Jurkat, Clone E6-1 (cell line): ENCODE data around the gene SAMD14.

Experiments used
- DNase-seq: peaks from one replicate; pipeline ENCODE4 v3.0.0-alpha.2; 2011; ENCODE audit warnings: low read depth, low spot score
- H3K4me3 ChIP-seq: 2 replicates; pipeline ENCODE4 v1.5.1; 2011; ENCODE audit warnings: mild to moderate bottlenecking, low read length, control low read depth, moderate library complexity

The SAMD14 gene

DNA sequence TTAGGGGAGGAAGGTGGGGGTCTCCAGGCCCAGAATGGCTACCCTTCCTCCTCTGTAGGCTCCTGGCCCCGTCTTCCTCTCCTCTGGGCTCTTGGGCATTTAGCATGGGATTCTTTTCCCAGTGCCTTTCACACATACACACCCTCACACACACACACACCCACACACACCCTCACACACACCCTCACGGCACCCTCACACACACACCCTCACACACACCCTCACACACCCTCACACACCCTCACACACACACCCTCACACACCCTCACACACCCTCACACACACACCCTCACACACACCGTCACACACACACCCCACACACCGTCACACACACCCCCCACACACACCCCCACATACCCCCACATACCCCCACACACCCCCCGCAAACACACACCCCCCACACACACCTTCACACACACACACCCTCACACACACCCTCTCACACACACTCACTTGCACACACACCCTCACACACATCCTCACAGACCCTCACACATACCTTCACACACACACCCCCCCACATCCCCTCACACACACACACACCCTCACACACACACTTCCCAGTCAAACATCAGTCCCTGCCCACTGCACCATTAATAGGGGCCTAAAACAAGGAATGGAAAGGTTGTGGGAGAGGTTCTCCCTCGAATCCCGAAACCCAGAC, 36.7 kb upstream of the SAMD14 start:
- H3K4me3 ChIP-seq: no peak overlapping the region
- no peak for DNase-seq

- no peak for DNase-seq
- H3K4me3 ChIP-seq: no peak within 1 kb of the TSS
These were observed 36.0 kb upstream of the SAMD14 start, which contains the start of gene SGCA for GRCh38 chr17:50165867-50166517. TSS of gene SGCA (plus strand) at chr17:50166005. CDS start at chr17:50166041, 36 bp downstream.

GRCh38 chr17:50165466-50165865, 35.5 kb upstream of the SAMD14 start:
- H3K4me3 ChIP-seq: no peak overlapping the region
- no peak for DNase-seq

DNA sequence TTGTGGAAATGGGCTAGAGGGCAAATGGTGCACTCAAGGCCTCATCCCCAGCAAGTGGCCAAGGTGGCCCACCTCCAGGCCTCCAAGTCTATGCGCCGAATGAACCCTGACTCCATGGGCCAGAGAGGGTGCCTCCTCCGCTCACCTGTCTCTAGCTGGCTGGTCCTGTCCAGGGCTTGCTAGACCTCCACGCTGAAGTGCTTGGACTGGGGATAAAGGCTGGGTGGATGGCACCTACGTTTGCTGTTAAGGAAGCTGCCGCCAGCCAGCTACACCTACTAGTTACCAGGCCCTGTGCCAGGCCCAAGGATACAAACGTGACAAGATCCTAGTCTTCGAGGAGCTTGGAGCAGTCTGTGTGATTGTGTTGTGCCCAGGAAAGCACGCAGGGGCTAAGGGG, 35.1 kb upstream of the SAMD14 start:
- no peak for DNase-seq
- H3K4me3 ChIP-seq: no peak overlapping the region

DNA sequence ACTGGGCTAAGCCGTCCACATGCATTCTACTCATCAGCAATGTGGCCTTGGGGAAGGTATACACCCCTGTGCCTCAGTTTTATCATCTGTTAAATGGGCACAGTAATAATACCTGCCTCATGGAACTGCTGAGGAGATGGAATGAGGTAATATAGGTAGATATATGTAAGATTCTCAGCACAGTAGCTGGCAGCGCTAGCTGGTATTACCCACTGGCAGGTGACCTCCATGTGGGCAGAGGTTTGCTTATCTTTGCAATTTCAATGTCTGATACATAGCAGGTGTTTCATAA, 34.7 kb upstream of the SAMD14 start:
- no peak overlapping the region for H3K4me3 ChIP-seq
- no peak for DNase-seq

DNA sequence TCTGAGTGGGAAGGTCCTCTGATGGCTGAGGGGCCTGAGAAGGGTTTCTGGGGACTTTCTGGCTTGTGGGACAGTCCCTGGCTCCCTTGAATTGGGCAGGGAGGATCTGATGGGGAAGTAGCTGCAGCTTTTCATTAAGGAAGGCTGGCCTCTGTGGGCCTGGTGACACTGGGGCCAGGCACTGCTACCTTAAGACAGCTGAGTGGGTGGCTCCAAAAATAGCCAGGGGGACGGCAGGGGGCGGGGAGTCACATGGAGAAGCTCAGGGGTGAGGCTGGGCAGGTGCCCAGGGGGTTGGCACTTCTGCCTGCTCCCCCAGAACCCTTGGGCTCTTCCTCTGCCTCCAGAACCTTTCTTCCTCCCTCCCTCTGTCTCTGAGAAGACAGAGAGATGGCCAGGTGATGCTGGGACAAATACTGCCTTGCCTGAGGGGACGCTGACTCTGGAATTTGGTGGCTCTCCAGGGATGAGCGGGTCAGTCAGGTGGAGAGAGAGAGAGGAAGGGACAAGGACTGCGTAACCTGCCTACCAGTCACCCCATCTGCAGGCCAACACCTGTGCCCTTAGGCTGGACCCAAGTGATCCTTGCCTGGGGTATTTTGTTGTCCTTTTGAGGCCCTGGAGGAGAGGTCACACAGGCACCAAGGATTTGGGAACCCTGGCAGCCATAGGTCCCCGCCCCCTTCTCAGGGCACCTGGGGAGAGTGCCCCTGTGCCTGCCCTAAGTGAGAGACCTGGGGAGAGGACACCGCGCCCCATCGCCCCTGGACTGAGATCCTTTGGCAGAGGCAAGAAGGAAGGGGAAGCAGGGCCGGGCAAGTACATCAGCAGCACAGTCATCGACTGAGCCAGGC, 34.1 kb upstream of the SAMD14 start:
- no peak for DNase-seq
- no peak overlapping the region for H3K4me3 ChIP-seq

GRCh38 chr17:50162466-50163254, 32.7 kb upstream of the SAMD14 start:
- DNase-seq: peak; percentile 23
- no peak overlapping the region for H3K4me3 ChIP-seq

- no peak for DNase-seq
- peak overlapping the region; percentile 42 for H3K4me3 ChIP-seq
These were observed 31.9 kb upstream of the SAMD14 start for GRCh38 chr17:50161911-50162288.

GRCh38 chr17:50161023-50161910, 31.3 kb upstream of the SAMD14 start:
- H3K4me3 ChIP-seq: peak overlapping the region; percentile 63
- peak; percentile 92 for DNase-seq

DNA sequence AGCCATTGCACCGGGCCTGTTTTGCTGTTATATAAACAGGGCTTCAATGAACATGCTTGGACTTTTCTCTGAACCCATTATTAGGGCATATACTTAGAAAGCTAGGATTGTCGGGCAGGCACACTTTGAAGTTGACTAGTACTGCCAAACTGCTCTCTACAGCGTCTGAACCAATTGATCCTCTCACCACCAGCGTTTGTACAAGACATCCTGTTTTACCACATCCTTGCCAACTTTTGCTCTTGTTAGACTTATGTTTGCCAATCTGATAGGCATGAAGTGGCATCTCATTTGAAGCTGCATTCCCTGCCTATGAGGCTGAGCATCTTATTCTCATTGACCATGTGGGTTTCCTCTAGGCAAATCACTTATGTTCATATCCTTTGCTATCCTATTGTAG, 27.9 kb upstream of the SAMD14 start:
- DNase-seq: peak; percentile 87
- H3K4me3 ChIP-seq: no peak overlapping the region

DNA sequence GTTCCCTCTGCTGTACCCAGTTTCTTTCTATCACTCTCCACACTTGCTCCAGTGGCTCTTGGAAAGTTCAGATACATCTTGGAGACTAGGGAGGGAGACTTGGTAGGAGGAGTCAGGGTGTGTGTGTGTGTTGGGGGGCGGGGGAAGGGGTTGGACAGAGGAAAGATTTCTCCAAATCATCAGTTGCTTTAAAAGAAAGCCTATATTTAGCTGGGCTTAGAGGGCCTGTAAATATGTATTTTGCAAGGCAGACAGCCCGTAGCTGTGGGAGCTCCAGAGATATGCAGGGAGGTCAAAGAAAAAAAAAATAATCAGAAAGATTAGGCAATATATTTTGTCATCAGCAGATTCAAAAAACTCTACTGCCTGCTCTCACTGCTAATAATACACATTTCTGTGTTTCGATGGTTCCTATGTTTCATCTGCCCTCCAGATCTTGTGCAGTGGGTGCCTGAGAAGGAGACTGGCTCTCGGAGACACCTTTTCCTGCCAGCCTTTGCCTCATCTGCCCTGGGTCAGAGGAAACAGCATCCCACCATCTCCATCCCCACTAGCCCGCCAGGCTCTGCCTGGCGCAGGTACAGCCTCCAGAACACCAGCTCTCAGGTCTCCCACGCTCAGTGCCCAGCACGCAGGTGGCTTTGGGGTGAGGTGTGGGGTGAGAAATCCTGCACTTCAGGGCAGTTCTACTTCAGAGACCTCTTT, 25.3 kb upstream of the SAMD14 start:
- H3K4me3 ChIP-seq: no peak overlapping the region
- DNase-seq: no peak

DNA sequence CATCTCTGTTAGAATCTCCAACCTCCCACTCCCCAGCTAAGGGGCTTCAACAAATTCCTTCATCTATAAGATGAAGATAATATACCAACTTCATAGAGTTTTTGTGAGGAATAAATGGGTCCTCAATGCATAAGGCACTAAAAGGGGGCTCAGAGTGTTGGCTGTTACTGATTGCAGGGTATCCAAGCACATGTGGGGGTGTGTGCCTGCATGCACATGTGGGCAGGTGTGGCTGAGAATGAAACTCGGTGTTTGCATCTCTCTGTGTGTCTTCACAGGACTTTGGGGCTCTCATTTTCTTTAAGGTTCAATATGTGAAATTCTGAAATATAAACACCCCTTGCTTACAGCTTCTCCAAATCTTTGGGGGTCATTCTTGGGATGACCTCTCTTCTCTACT, 24.6 kb upstream of the SAMD14 start:
- no peak overlapping the region for H3K4me3 ChIP-seq
- no peak for DNase-seq

DNA sequence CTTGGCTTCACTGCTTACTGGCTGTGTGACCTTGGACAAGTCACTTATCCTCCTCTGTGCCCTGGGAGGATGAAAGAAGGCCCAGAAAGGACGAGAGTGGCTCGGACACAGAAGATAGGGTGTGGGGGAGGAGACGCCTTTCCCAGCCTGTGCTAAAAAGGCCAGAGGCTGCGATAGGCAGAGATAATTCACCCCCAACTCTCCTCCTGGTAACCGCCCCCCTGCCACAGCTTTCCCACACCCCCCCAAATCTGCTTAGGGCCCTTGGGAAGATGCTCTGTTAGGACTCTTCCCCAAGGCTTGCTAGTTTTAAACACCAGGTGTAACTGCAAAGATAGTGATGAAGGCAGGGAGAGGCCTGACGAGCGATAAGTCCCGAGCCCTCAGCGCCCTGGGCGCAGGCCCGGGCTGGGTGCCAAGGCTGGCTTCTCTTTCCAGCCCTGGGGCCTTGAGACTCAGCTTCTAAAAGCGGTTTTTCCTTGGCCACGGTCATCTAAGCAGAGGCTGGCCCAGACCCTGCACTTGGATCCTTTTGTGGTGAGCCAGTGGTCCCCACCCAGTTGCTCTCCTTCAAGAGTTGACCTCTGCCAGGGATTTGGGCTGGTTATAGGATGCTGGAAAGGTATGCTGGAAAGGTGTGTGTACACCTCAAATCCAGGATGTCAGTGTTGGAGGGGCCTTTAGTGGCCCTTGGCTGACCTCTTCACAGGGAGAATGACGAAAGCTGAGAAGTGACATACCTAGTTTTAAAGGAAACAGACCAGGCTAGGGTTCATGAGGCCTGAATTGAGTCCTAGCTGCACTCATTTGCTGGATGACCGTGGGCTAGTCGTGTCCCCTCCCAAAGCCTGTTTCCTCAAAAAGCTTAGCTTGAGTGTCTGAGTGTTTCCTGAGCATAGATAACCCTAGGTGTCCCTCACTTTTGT, 24.0 kb upstream of the SAMD14 start:
- H3K4me3 ChIP-seq: no peak overlapping the region
- DNase-seq: no peak

DNA sequence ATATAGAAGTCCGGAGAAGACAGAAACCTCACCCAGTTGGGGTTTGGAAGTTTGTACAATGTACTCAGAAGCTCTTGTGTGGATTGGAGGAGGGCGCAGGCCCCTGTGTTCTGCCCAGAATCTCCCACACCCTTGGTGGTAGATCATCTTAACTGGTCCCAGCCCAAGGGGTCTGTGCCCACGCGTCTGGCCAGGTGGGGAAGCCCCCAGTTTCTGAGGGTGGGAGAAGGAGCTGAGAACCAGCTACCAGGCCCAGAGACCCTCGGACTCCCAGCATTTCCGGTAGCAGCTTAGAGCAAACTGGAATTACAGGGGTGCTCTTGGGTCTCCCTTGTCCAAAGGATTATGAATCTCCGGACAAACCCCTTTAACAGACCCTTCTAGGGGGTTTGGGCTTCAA, 22.8 kb upstream of the SAMD14 start:
- DNase-seq: no peak
- no peak overlapping the region; the same call in 1 of the 2 replicates for H3K4me3 ChIP-seq

DNA sequence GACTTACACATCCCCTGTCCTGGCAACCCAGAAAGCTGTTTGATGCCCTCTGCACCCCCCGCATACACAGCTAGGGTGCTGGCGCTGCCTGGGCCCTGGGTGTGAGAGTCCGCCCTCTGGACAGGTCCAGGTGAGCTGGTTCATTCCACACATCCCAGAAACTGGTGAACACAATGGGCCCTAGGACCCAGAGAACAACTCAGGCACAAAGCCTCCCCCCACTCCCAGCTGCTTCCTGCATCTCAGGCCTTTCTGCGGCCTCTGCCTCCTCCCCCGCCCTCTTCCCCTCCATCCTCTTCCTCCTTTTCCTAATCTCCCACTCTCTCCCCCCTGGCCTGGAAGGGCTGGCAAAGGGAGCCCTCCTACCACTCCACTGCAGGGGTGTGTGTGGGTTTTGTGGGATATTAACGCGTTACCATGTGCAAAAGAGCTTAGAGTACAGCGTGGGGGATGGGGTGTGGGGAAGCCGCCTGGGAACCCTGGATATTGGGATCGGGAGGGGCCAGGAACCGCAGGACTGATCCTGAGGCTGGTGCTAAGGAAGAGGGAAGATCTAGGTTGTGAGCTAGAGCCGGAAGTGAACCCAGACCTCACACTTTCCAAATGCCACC, 22.1 kb upstream of the SAMD14 start:
- H3K4me3 ChIP-seq: peak overlapping the region; percentile 85
- peak; percentile 74 for DNase-seq

DNA sequence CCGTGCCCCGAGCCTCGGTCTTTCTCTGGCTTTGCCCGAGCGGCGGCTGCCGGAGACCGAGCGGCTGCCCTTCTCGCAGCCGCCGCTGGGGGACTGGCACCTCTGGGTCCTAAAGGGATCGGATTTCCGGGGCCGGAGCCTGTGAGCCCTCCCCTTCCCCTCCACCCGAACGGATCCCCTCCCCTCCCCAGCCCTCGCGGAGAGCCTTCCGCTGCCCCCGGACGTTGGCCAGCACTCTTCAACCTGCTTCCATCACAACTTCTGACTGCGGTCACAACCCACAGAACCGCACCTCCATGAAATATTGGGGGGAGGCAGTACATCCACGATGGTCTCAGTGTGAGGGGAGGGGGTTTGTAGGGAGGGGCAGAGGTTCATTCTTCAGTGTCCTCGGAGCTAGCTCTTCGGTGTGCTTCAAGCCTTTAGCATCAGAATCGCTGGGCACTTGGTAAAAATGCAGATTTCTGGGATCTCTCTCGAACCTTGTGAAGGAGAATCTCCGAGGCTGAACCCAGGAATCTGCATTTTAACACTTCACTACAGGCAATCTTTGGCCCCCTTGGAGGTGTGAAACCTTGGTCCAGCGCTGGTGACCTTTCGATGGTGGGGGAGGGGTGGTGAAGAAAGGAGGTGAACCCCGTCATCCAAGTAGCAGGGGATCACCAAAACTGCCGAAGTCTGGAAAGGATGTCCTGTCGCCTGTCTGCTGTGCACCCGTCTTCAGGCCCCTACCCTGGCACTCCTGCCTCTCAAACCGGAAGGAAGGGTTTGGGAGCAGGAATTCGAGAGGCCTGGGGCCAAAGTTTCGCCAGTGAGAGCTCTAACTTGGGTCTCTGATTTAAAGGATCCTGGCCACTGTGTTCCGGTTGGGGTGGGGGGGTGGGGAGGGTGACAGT, 21.3 kb upstream of the SAMD14 start:
- peak overlapping the region; percentile 85 for H3K4me3 ChIP-seq
- peak; percentile 87 for DNase-seq
